Loucy (cell line): Measurements from ENCODE around the gene GRIN2D.

Experiments used
- EZH2phosphoT487 ChIP-seq: fragments of 200-600 bp; IDR thresholded peaks from 2 replicates; pipeline ENCODE4 v1.6.1; 2018; ENCODE audit warnings: antibody characterized with exemption, mild to moderate bottlenecking, moderate library complexity, borderline replicate concordance
- TF ChIP-seq, protein P1 (sequence below): fragments of 200-600 bp; sonication (generic); conservative IDR thresholded peaks from 2 replicates; pipeline ENCODE4 v1.5.1; 2014; ENCODE audit warnings: mild to moderate bottlenecking, antibody characterized with exemption, low read length

DNA sequence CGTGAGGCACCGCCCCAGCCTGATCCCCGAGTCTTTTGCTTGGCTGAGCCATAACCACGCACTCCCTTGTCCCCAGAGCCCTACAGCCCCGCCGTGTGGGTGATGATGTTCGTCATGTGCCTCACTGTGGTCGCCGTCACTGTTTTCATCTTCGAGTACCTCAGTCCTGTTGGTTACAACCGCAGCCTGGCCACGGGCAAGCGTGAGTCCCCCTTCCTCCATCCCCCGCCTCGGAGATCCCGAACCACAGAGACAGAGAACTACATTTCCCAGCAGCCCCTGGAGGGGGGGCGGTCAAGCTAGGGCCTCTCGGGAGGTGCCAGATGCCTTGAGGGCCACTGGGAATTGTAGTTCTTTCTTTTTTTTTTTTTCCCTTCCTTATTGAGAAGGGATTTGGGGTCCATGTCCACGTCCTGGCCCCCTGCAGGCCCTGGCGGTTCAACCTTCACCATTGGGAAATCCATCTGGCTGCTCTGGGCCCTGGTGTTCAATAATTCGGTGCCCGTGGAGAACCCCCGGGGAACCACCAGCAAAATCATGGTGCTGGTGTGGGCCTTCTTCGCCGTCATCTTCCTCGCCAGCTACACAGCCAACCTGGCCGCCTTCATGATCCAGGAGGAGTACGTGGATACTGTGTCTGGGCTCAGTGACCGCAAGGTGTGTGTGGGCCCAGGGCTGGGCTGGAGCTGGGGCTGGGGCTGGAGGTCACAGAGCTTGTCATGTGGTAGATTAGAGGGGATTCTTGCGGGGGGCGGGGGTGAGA, 25.9 kb downstream of the GRIN2D start:
- TF ChIP-seq, protein P1, sequence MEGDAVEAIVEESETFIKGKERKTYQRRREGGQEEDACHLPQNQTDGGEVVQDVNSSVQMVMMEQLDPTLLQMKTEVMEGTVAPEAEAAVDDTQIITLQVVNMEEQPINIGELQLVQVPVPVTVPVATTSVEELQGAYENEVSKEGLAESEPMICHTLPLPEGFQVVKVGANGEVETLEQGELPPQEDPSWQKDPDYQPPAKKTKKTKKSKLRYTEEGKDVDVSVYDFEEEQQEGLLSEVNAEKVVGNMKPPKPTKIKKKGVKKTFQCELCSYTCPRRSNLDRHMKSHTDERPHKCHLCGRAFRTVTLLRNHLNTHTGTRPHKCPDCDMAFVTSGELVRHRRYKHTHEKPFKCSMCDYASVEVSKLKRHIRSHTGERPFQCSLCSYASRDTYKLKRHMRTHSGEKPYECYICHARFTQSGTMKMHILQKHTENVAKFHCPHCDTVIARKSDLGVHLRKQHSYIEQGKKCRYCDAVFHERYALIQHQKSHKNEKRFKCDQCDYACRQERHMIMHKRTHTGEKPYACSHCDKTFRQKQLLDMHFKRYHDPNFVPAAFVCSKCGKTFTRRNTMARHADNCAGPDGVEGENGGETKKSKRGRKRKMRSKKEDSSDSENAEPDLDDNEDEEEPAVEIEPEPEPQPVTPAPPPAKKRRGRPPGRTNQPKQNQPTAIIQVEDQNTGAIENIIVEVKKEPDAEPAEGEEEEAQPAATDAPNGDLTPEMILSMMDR: no peak
- TF ChIP-seq EZH2phosphoT487: no peak
